Left renal cortex interstitium (tissue), 4 donors: ENCODE measurements around the gene AVPR1B. TPM values are rescaled to one million over a fixed set of nuclear protein-coding genes. Genes with fewer than 3 reads are reported as not detected.

ENCODE experiments used
- DNase-seq, 4 donors: peaks; one replicate each; pipeline ENCODE4 v3.0.0-alpha.2; 2013; ENCODE audit warnings: low read depth in 4 of 4, low spot score in 2 of 4, missing footprints in 1 of 4
- polyA plus RNA-seq, 4 donors: library from polyadenylated mRNA; unstranded; fragments of 120-200 nt; gene quantifications; one replicate each; pipeline ENCODE4 v1.2.1, GENCODE V29; 2013; ENCODE audit not compliant: insufficient read length in 4 of 4

AVPR1B gene
- polyA plus RNA-seq, 4 donors: 0.54 to 0.99 (median 0.81) TPM

GRCh38 chr1:206114692-206115640 is 2.2 kb downstream of the AVPR1B start:
- no peak for DNase-seq

DNA sequence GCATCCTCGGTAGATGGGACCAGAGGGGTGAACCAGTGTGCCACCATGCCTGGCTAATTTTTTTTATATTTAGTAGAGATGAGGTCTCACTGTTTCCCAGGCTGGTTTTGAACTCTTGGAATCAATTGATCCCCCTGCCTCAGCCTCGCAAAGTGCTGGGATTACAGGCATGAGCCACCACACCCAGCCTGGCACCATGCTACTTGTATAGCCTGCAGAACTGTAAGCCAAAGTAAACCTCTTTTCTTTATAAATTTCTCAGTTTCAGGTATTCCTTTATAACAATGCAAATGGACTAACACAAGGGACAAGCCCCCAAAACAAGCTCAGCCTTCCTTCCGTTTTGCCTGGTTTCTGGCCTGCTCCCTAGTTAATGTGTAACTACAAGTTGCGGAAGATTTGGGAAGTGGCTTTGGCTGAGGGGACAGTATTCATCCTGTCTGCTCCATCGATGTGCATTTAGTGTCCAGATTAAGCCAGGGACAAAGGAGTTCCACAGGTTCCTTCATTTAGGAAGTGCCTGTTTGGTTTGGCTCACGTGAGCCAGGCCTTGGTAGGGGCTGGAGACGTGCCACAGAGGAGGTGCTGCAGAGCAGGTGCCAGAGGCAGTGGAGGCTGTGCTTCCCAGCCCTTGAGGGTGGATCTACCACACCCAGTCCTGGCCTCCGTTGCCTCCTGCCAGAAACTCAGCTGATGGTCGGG is 4.4 kb downstream of the AVPR1B start:
- DNase-seq: no peak

DNA sequence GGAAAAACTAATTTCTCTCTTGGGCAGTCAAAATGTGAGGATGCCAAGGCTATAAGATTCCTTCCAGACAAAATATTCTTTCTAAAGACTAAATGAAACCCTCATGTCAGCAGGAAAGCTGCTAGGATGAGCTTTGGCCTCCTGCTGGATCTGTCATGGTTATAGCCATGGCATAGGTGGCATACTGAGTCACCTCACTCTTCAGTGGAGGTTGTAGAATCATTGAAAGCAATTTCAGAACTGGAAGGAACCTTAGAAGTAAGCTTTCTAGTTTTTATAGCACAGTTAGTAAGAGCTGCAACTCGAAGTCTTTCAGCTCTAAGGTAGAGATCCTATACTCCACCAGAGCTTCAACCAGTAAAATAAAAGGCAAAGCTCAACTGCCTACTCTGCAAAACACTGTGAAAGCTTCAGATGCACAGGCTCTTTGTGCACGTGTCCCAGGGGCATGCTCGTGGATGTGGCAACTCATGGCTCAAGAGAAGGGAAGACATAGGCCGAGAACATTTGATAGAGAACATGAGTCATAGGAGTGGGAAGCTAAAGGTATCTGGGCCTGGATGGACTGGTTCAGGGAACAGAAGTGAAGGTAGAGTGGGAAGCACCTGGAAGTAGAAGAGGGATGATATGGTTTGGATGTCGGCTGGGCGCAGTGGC is 5.8 kb downstream of the AVPR1B start:
- DNase-seq: no peak

GRCh38 chr1:206110820-206111219 is 6.4 kb downstream of the AVPR1B start:
- no peak for DNase-seq

GRCh38 chr1:206110161-206110560 is 7.0 kb downstream of the AVPR1B start:
- DNase-seq: no peak

- DNase-seq: no peak
Measured at GRCh38 chr1:206109718-206110117, 7.5 kb downstream of the AVPR1B start.

DNA sequence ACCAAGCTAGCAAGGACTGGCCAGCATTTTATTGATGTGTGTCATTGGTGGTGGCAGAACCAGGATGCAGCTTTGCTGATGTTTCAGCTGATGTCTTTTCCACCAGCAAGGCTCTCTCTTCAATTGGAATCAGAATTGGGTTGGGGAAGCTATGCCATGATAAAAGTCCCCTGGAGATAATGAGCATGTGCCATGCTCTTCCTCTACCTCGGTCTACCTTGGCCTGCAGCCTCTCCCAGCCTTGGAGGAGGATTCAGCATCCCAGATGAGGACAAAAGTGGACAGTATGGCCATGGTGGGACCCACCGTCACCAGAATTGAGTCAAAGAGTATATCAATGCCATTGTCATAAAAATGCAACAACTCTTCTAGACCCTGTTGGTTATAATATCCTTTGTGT is 8.6 kb downstream of the AVPR1B start:
- no peak for DNase-seq

DNA sequence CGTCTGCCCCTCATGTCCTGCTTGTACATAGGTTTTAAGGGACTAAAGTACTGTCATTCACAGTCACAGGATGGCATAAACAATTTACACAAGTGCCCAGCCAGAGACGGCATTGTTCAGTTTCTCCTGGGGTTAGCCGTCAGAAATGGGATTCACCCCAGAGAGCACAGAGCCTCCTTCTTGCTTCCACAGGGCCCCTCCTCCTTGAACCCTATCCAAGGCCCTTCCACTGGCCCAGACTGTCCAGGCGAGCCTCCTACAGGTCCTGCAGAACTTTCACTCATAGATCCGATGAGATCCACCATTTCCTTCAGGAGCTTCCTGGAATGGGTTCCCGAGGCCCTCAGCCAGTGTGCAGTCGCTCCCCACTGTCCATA is 10.0 kb downstream of the AVPR1B start:
- DNase-seq: no peak

DNA sequence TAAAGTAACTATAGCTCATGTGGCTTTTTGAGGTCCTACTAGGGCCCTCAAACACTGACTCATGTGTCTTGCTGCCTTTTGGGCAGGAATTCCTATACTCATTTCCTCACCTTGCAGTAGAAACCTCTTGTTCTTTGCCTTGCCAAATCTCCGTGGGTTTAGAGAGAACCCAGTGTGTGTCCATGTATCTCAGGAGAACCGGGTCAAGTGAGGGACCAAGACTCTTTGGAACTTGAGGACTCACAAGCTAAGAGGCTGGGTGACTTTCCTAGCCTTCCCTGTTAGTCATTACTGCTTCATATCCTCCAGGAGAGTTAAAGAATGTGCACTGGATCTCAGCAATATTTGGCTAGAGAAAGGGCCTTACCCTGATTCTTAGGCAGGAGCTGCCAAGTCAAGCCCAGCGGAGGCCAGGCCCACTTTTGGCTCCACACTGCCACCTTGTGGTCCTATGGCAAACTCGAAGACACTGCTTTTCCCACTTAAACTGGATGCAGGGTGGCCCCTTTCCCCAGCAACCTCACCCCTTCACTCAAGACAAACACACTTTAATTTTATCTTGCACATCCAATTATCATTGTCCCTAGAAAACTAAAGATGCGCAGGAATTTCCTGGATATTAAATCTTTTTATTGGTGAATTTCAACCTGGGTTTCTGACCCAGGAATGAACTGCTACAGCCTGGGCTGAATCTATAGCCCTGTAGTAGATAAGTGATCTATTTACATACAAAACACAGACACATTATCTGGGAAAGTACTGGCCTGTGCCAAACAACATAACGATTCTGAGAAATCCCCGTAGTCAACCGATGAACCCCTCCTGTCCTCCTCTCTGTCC is 10.6 kb downstream of the AVPR1B start:
- DNase-seq: peak; percentile 46 to 76 (median 55)

DNA sequence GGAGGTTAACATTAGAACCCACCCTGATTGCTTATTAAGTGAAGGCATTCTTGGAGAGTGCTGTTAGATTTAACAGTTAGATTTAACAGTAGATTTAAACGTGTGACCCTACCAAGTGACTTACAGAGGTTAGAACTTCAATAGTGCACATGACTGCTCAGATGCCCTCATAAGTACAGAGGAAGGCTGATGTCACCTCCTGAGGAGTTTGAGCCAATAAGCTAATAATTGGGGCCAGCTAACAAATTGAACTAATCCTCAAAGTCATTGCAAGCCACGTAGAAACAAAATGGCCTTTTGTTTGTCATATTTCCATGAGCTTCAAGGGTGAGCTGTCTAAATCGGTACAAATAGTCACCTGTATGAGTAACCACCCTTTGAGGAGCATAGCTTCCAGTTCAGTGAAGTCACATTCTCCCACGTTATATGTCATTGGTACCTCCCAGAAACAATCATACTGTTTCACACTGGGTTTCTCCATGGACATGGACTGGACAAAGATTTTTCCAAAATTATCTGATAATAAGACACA is 11.7 kb downstream of the AVPR1B start:
- no peak for DNase-seq

- DNase-seq: no peak
Measured at GRCh38 chr1:206103979-206104378, 13.2 kb downstream of the AVPR1B start.

- DNase-seq: no peak
Measured at GRCh38 chr1:206102292-206102936, 14.8 kb downstream of the AVPR1B start.

DNA sequence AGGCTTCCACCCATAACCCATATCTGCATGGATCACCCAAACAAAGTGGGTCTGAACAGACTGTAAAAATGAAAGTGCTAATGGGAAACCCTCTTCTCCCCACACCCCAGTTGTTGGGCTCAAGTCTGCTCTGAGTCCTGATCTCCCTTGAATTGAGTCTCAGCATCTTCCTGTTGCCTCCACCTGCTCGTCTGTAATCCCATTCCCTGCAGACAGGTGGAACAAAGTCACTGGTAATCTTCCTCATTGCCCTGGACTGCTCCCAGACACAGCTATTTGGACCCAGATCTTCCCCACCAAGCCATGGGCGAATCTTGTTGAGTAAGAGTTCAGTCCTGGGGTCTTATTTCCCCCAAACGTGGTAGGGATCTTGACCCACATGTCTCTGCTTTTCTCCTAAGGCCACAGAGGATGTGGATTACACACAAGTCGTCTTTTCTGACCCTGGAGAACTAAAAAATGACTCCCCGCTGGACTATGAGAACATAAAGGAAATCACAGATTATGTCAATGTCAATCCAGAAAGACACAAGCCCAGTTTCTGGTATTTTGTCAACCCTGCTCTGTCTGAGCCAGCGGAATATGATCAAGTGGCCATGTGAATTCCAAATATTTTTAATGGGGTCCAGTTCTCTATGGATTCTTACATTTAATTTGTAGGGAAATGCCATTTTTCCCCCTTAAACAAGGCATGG is 15.7 kb downstream of the AVPR1B start:
- DNase-seq: no peak

DNA sequence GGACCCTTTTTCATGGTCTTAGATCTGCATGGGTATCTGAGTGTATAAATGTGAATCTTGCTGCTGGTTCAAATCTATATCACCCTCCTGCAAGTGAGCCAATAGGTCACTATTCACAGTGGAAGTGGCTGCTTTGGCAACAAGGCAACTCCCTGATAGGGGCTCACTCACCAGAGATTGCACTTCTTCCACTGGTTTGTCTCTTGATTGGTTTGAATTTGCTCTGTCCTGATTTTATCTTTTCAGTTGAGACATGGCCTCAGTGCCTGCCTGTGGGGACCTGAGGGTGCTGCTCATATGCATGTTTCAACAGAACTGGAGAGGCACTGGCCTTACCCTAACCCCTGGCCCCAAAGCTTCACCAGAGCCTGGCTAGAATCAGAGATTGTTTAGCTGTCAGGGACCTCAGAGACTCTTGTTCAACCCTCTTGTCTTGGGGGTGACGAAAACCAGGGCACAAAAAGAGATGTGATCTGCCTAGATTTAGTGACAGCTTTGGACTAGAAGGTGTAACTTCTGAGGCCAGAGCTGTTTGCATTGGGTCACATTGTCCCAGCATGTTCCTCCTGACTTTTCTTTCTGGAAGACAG is 16.9 kb downstream of the AVPR1B start:
- DNase-seq: no peak

DNA sequence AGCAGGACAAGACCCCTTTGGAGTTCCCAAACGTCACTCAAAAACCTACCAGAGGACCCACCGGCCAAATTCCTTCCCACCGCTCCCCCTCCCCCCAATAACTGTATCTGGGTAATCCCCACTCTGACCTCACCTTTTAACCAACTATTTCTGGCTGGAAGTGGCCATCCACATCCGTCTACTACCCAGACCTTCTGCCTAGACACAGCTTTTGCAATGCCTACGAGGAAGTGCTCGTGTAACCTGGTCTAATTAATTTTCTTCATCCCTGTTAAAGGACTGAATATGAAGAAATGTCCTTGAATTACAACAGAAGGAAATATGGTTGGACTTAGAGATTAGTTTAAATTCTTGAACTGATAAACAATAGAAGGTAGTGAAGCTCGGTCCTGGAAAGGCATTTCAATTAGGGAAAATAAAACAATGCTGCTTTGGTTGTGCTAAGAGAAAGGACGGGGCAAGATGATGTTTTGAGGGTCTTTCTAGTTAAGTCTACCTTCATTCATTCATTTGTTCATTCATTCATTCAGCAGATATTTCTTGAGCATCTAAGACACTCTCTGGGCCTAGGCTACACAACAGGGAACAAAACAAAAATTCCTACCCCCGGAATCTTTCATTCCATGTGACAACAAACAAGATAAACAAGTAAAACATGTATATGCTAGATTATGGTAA is 18.8 kb downstream of the AVPR1B start:
- no peak for DNase-seq

GRCh38 chr1:206097381-206097780 is 19.8 kb downstream of the AVPR1B start:
- no peak for DNase-seq

GRCh38 chr1:206094024-206094423 is 23.2 kb downstream of the AVPR1B start:
- DNase-seq: no peak

DNA sequence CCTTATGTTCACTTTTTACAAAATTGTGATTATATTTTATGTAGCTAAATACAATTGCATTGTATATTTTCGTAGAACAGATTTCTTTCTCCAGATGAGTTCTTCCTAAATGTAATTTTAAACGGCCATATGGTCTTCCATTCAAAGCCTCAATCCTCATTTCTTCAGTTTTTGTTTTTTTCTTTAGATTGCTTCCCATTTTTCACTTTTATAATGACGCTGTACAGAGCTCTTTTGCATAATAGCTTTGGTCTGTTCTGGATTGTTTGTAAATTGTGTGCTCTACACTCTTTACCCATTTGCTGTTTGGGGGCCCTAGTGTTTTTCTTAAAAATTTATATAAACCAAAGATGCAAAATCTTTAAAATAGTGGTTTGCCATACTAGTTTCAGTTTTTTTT is 27.8 kb downstream of the AVPR1B start:
- no peak for DNase-seq
